ENCODE results near the gene ZNF670.

Gene ZNF670

DNA sequence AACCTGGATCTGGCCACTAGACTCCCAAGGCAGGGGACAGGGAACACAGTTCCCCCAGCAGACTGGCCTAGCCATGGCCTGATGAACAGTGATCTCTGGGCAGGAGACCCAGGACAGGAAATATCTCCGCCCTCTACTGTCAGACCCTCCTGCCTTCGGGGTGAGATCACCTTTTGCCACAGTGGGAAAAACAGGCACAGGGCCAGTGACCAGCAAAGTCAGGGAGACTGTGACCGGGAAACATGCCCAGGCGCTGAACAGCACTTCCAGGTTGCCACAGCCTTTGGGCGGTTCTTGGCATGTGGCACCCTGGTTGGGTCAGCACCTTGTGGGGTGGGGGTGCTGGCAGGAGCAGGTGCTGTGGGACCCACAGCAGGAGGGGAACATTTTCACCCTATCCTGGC lies 34.5 kb upstream of the ZNF670 start:
- Histone ChIP-seq H2AFZ (ENCODE audit: insufficient read depth, low read length, poor library complexity) (no peak overlapping the region), H3K23ac (ENCODE audit: low read length) (no peak overlapping the region), H3K14ac (ENCODE audit: low read length) (no peak overlapping the region), H2BK5ac (ENCODE audit: low read depth, low read length, poor library complexity) (no peak overlapping the region), H3K18ac (ENCODE audit: low read length) (no peak overlapping the region), H3K79me2 (ENCODE audit: control insufficient read depth, insufficient read depth, low read length, poor library complexity) (peaks cover 11% of the 10 kb centered on the region), H4K91ac (ENCODE audit: low read depth, low read length) (no peak overlapping the region), H3K4ac (ENCODE audit: low read depth, low read length) (no peak overlapping the region), H3K4me2 (ENCODE audit: low read length) (no peak overlapping the region), H2BK120ac (ENCODE audit: insufficient read depth, low read length, poor library complexity) (no peak overlapping the region), H3K4me1 (ENCODE audit: control insufficient read depth in 1 of 2, insufficient read depth in 2 of 2, low read length in 2 of 2) (peaks cover 14 to 18% of the 10 kb centered on the region in 2 experiments), H4K8ac (ENCODE audit: low read depth, low read length) (no peak overlapping the region), H3K27ac (ENCODE audit: low read depth, low read length) (no peak overlapping the region), H2BK12ac (ENCODE audit: low read length) (no peak overlapping the region), H3K9ac (ENCODE audit: low read length) (no peak overlapping the region), H3K9me3 (ENCODE audit: insufficient read depth, low read depth, low read length) (no peaks in the 10 kb centered on the region), H3K79me1 (ENCODE audit: low read length) (peaks cover 12% of the 10 kb centered on the region), H3K36me3 (ENCODE audit: control insufficient read depth in 1 of 2, insufficient read depth in 2 of 2, low read length in 2 of 2) (no peaks in the 10 kb centered on the region), H3K27me3 (ENCODE audit: insufficient read depth, low read length) (peaks cover 2% of the 10 kb centered on the region), H2AK5ac (ENCODE audit: low read length) (no peak overlapping the region), H4K12ac (ENCODE audit: low read depth, low read length) (no peak overlapping the region), H3K4me3 (ENCODE audit: low read depth, low read length) (no peak overlapping the region)
- DNase-seq: no peak
- no CpG with 5 or more reads among the region's 5 CpGs for WGBS (ENCODE audit: extremely low coverage, insufficient coverage, insufficient read length)

- WGBS (ENCODE audit: extremely low coverage, insufficient coverage, insufficient read length): no CpG with 5 or more reads among the region's 9 CpGs
- Histone ChIP-seq H3K4me3 (ENCODE audit: low read depth, low read length) (peak overlapping the region; percentile 75), H3K9me3 (ENCODE audit: insufficient read depth, low read depth, low read length) (no peaks in the 10 kb centered on the region)
Observed at GRCh38 chr1:247112479-247112781, 33.8 kb upstream of the ZNF670 start.

GRCh38 chr1:247111700-247112478 lies 33.3 kb upstream of the ZNF670 start:
- H2BK12ac ChIP-seq (ENCODE audit: low read length): no peak overlapping the region
- H2AK5ac ChIP-seq (ENCODE audit: low read length): no peak overlapping the region
- H4K12ac ChIP-seq (ENCODE audit: low read depth, low read length): peak overlapping the region; percentile 94
- H3K9ac ChIP-seq (ENCODE audit: low read length): peak overlapping the region; percentile 79
- peak overlapping the region; percentile 47 for H3K4ac ChIP-seq (ENCODE audit: low read depth, low read length)
- H3K79me1 ChIP-seq (ENCODE audit: low read length): peaks cover 12% of the 10 kb centered on the region
- no CpG with 5 or more reads among the region's 78 CpGs for WGBS (ENCODE audit: extremely low coverage, insufficient coverage, insufficient read length)
- H3K4me2 ChIP-seq (ENCODE audit: low read length): peak overlapping the region; percentile 92
- H3K4me3 ChIP-seq (ENCODE audit: low read depth, low read length): peak overlapping the region; percentile 75
- H2BK5ac ChIP-seq (ENCODE audit: low read depth, low read length, poor library complexity): no peak overlapping the region
- DNase-seq: peak; percentile 36 to 72
- peak overlapping the region; percentile 93 for H2AFZ ChIP-seq (ENCODE audit: insufficient read depth, low read length, poor library complexity)
- peaks cover 14 to 18% of the 10 kb centered on the region in 2 experiments for H3K4me1 ChIP-seq (ENCODE audit: control insufficient read depth in 1 of 2, insufficient read depth in 2 of 2, low read length in 2 of 2)
- H3K9me3 ChIP-seq (ENCODE audit: insufficient read depth, low read depth, low read length): no peaks in the 10 kb centered on the region
- peak overlapping the region; percentile 92 for H3K14ac ChIP-seq (ENCODE audit: low read length)
- peaks cover 11% of the 10 kb centered on the region for H3K79me2 ChIP-seq (ENCODE audit: control insufficient read depth, insufficient read depth, low read length, poor library complexity)
- H3K23ac ChIP-seq (ENCODE audit: low read length): no peak overlapping the region
- H3K18ac ChIP-seq (ENCODE audit: low read length): peak overlapping the region; percentile 82
- H3K27ac ChIP-seq (ENCODE audit: low read depth, low read length): peak overlapping the region; percentile 49
- H3K36me3 ChIP-seq (ENCODE audit: control insufficient read depth in 1 of 2, insufficient read depth in 2 of 2, low read length in 2 of 2): no peaks in the 10 kb centered on the region
- H4K8ac ChIP-seq (ENCODE audit: low read depth, low read length): peak overlapping the region; percentile 91
- peak overlapping the region; percentile 85 for H2BK120ac ChIP-seq (ENCODE audit: insufficient read depth, low read length, poor library complexity)
- peak overlapping the region; percentile 96 for H4K91ac ChIP-seq (ENCODE audit: low read depth, low read length)
- peaks cover 2% of the 10 kb centered on the region for H3K27me3 ChIP-seq (ENCODE audit: insufficient read depth, low read length)

More at GRCh38 chr1:247112479-247112781, 33.8 kb upstream of the ZNF670 start:
- Histone ChIP-seq H3K4ac (ENCODE audit: low read depth, low read length) (no peak overlapping the region), H2AK5ac (ENCODE audit: low read length) (no peak overlapping the region), H3K4me2 (ENCODE audit: low read length) (peak overlapping the region; percentile 92), H4K8ac (ENCODE audit: low read depth, low read length) (peak overlapping the region; percentile 91), H2BK5ac (ENCODE audit: low read depth, low read length, poor library complexity) (no peak overlapping the region), H2BK120ac (ENCODE audit: insufficient read depth, low read length, poor library complexity) (peak overlapping the region; percentile 2), H4K91ac (ENCODE audit: low read depth, low read length) (peak overlapping the region; percentile 74), H3K18ac (ENCODE audit: low read length) (peak overlapping the region; percentile 15), H3K79me1 (ENCODE audit: low read length) (peaks cover 12% of the 10 kb centered on the region), H3K9ac (ENCODE audit: low read length) (no peak overlapping the region), H2BK12ac (ENCODE audit: low read length) (no peak overlapping the region), H3K27me3 (ENCODE audit: insufficient read depth, low read length) (peaks cover 2% of the 10 kb centered on the region), H3K14ac (ENCODE audit: low read length) (peak overlapping the region; percentile 20), H3K79me2 (ENCODE audit: control insufficient read depth, insufficient read depth, low read length, poor library complexity) (peaks cover 11% of the 10 kb centered on the region), H3K36me3 (ENCODE audit: control insufficient read depth in 1 of 2, insufficient read depth in 2 of 2, low read length in 2 of 2) (no peaks in the 10 kb centered on the region), H4K12ac (ENCODE audit: low read depth, low read length) (peak overlapping the region; percentile 79), H3K23ac (ENCODE audit: low read length) (no peak overlapping the region), H3K27ac (ENCODE audit: low read depth, low read length) (no peak overlapping the region), H3K4me1 (ENCODE audit: control insufficient read depth in 1 of 2, insufficient read depth in 2 of 2, low read length in 2 of 2) (peaks cover 14 to 18% of the 10 kb centered on the region in 2 experiments), H2AFZ (ENCODE audit: insufficient read depth, low read length, poor library complexity) (peak overlapping the region; percentile 93)
- no peak for DNase-seq

DNA sequence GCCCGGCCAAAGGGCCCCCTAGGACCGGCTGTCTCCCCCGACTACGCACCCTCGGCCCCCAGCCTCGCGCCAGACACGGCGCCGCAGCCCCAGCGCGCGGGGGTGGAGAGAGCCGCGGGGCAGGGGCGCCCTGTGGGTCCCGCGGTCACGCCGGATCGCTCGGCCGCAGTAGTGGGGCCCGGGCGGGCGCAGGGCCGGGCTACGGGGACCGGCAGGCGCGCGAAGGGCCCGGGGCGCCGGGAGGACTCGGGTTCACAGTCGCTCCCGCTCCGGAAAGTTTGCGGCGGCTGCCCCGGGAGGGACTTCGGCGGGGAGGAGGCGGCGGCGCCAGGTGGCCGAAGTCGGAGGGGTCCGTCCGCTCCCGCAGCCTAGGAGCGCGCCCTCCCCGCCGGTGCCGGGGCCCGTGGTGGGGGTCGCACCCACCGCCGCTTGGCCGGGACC lies 32.7 kb upstream of the ZNF670 start:
- Histone ChIP-seq H3K4ac (ENCODE audit: low read depth, low read length) (peak overlapping the region; percentile 72), H2BK12ac (ENCODE audit: low read length) (no peak overlapping the region), H2BK120ac (ENCODE audit: insufficient read depth, low read length, poor library complexity) (peak overlapping the region; percentile 82), H3K4me1 (ENCODE audit: control insufficient read depth in 1 of 2, insufficient read depth in 2 of 2, low read length in 2 of 2) (peaks cover 14 to 18% of the 10 kb centered on the region in 2 experiments), H3K18ac (ENCODE audit: low read length) (peak overlapping the region; percentile 67), H3K9ac (ENCODE audit: low read length) (peak overlapping the region; percentile 79), H2AFZ (ENCODE audit: insufficient read depth, low read length, poor library complexity) (peak overlapping the region; percentile 87), H2AK5ac (ENCODE audit: low read length) (no peak overlapping the region), H3K79me2 (ENCODE audit: control insufficient read depth, insufficient read depth, low read length, poor library complexity) (peaks cover 11% of the 10 kb centered on the region), H3K4me2 (ENCODE audit: low read length) (peak overlapping the region; percentile 92), H3K36me3 (ENCODE audit: control insufficient read depth in 1 of 2, insufficient read depth in 2 of 2, low read length in 2 of 2) (no peaks in the 10 kb centered on the region), H3K14ac (ENCODE audit: low read length) (peak overlapping the region; percentile 92), H4K8ac (ENCODE audit: low read depth, low read length) (peak overlapping the region; percentile 78), H3K27me3 (ENCODE audit: insufficient read depth, low read length) (peaks cover 2% of the 10 kb centered on the region), H3K27ac (ENCODE audit: low read depth, low read length) (peak overlapping the region; percentile 36), H2BK5ac (ENCODE audit: low read depth, low read length, poor library complexity) (peak overlapping the region; percentile 57), H3K4me3 (ENCODE audit: low read depth, low read length) (peak overlapping the region; percentile 75), H3K79me1 (ENCODE audit: low read length) (peaks cover 12% of the 10 kb centered on the region), H3K23ac (ENCODE audit: low read length) (no peak overlapping the region), H4K12ac (ENCODE audit: low read depth, low read length) (peak overlapping the region; percentile 94), H3K9me3 (ENCODE audit: insufficient read depth, low read depth, low read length) (no peaks in the 10 kb centered on the region), H4K91ac (ENCODE audit: low read depth, low read length) (peak overlapping the region; percentile 96)
- DNase-seq: no peak
- WGBS (ENCODE audit: extremely low coverage, insufficient coverage, insufficient read length): no CpG with 5 or more reads among the region's 62 CpGs

Measured in trophoblast cell (in vitro differentiated cells and primary cell).